Fibroblast of skin of back (primary cell): Measurements from ENCODE around the gene SYNCRIP.
"Not testable (repeated sequence)": the region's sequence is repeated elsewhere in the genome, so short reads cannot be mapped to it uniquely, and the experiment has no call there.

Experiments used
- DNase-seq: peaks from one replicate; pipeline ENCODE4 v3.0.0-alpha.2; 2013

Gene SYNCRIP

GRCh38 chr6:85593438-85594196 is 49.1 kb downstream of the SYNCRIP start, which contains the start of gene SNX14:
SNX14 (minus strand) TSS chr6:85593858; CDS start chr6:85593718, 140 bp downstream.
- DNase-seq, result peak; percentile 96

GRCh38 chr6:85592033-85592432 is 50.7 kb downstream of the SYNCRIP start:
- no peak for DNase-seq

GRCh38 chr6:85591207-85591606 is 51.5 kb downstream of the SYNCRIP start:
- DNase-seq, result no peak

DNA sequence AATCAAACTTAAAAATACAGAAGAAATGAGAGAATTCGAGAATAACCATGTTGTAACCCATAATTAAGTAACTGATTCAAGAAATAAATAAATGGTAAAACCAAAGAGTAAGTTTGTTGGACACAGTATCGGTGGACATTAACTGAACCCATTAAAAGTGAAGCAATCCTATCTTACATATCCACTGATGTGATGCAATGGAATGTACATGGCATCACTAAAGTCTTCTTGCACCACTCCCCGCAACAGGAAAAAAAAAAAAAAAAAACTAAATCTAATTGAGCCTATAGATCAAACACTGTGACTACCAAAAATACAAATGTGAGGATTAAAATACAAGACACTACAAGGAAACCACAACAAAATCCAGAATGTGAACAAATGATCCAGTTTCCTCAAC is 56.9 kb downstream of the SYNCRIP start:
- DNase-seq, result no peak

- not testable (repeated sequence) for DNase-seq
Measured at GRCh38 chr6:85582832-85583231, 59.9 kb downstream of the SYNCRIP start.

GRCh38 chr6:85581572-85581971 is 61.1 kb downstream of the SYNCRIP start:
- DNase-seq, result no peak

DNA sequence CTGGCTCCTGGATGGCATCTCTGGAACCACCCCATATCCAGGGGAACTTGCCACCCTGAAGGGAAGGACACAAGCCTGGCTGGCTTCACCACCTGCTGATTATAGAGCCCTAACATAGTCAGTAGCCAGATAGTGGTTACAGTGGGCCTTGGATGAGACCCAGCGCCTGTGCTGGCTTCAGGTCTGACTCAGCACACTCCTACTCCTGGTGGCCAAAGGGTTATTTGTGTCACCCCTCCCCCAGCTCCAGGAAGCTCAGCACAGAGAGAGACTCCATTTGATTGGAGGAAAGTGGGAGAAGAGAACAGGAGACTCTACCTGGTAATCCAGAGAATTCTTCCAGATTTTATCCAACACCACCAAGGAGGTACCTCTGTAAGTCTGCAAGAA is 61.8 kb downstream of the SYNCRIP start:
- DNase-seq, result peak; percentile 32

- DNase-seq, result peak; percentile 7
Measured at GRCh38 chr6:85580118-85580877, 62.4 kb downstream of the SYNCRIP start.

GRCh38 chr6:85579581-85579980 is 63.1 kb downstream of the SYNCRIP start:
- DNase-seq, result no peak

DNA sequence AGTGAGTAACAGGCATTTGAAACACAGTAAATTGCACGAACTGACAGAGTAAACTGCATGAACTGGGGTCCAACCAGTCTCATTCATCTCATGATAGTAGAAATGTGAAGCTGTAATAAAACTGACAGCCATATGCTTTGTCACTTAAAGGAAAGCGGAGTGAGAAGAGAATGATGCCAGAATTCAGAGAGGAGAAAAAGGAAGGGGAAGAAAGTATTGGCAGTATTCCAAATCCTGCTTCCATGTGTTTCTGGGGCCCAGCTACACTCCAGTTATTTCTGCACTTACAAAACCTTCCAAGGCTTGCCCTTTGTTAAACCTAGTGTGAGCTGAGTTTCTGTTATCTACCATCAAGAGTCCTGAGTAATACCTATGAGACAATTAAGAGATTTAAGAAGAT is 66.2 kb downstream of the SYNCRIP start:
- no peak for DNase-seq

- peak; percentile 79 for DNase-seq
Measured at GRCh38 chr6:85574932-85575598, 67.6 kb downstream of the SYNCRIP start.

DNA sequence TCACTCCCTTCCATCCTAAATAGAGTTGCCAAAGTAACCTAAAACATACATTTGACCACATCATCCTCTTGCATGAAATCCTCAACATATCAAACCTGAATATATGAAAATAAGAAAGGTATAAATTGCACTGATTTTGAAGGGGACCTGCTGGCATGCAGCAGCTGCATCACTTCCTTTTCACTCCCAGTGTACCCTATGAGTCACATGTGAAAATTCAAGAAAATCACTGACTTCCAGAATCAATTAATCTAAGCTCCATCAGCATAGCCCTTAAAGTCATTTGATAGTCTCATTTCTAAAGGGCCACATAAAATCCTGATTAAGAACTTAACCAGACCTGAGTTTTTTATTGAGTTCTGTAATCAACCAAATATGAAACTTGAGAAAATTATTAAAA is 73.4 kb downstream of the SYNCRIP start:
- peak; percentile 17 for DNase-seq

GRCh38 chr6:85568411-85568810 is 74.3 kb downstream of the SYNCRIP start:
- DNase-seq, result no peak

- no peak for DNase-seq
Measured at GRCh38 chr6:85565736-85566135, 77.0 kb downstream of the SYNCRIP start.

GRCh38 chr6:85564223-85564622 is 78.5 kb downstream of the SYNCRIP start:
- not testable (repeated sequence) for DNase-seq
